Stimulated activated CD4-positive, alpha-beta T cell treated with anti-CD3 and anti-CD28 coated beads, Interleukin-2, amount 100 ng/mL, for 4 hours (primary cell): Measurements from ENCODE around the gene PRRC2C.
"Not testable (repeated sequence)": the region's sequence is repeated elsewhere in the genome, so short reads cannot be mapped to it uniquely, and the experiment has no call there.

ENCODE experiments used
- DNase-seq: peaks from one replicate; pipeline ENCODE4 v3.0.0-alpha.2; 2020; ENCODE audit warnings: low read depth

The PRRC2C gene

GRCh38 chr1:171585715-171586114, 100.4 kb downstream of the PRRC2C start:
- no peak for DNase-seq

- DNase-seq: no peak
Observed at GRCh38 chr1:171588230-171588629, 102.9 kb downstream of the PRRC2C start.

- no peak for DNase-seq
Observed at GRCh38 chr1:171590022-171590421, 104.7 kb downstream of the PRRC2C start.

DNA sequence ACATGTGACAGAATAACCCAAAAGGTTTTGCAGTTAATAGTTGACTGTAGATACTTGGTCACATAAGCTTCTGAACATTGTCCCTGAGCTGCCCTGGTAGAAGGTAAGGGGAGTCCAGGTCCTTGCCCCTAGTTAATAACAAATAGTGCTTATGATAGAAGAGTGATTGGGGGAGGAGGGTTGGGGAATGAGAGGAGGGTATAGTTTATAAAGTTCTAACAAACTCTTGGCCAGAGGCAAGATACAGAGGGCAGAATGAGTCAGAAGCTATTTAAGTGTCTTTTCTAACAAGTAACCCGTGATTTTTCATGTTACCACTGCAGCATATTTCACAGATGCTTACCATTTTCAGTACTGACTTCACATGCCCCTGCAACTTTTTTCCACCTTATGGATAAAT, 110.0 kb downstream of the PRRC2C start:
- DNase-seq: no peak

DNA sequence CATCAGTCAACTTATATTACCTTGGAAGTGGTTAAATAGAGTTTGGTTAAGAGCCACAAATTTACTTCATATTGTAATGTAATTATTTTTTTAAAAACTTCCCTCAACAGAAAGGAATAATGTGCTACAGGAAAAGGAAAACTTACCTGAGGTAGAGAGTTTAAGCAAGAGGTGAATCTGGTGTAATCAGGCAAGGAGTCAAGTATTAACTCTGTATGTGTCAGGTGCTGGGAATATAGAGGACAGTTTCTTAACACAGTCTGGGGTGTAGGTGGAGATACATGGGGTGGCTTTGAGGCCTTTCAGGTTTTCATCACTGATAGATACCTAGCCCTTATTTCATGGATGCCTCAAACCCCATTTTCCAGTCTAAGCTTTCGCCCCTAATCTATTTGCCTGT, 110.8 kb downstream of the PRRC2C start:
- DNase-seq: no peak

GRCh38 chr1:171596705-171597104, 111.4 kb downstream of the PRRC2C start:
- no peak for DNase-seq

DNA sequence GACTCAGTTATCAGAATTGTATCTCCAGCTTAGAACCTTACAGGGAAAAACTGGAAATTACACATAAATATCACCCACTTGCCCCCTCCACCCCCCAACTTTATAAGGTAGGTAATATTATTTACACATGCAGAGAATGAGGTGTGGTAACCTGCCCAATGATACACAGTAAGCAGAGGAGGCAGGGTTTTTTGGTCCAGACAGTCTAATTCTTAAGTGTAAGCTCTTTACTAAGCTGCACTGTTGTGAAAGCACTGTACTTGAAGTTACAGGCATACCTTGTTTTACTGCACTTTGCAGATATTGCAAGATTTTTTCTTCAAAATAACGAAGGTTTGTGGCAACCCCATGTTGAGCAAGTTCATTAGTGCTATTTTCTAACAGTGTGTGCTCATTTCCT, 111.9 kb downstream of the PRRC2C start:
- DNase-seq: no peak

GRCh38 chr1:171600310-171600709, 115.0 kb downstream of the PRRC2C start:
- DNase-seq: not testable (repeated sequence)

- no peak for DNase-seq
Observed at GRCh38 chr1:171600862-171601261, 115.5 kb downstream of the PRRC2C start.

GRCh38 chr1:171603042-171603441, 117.7 kb downstream of the PRRC2C start:
- not testable (repeated sequence) for DNase-seq

GRCh38 chr1:171606402-171606941, 121.1 kb downstream of the PRRC2C start:
- DNase-seq: no peak

GRCh38 chr1:171610385-171610784, 125.1 kb downstream of the PRRC2C start:
- no peak for DNase-seq

GRCh38 chr1:171611306-171611705, 126.0 kb downstream of the PRRC2C start:
- no peak for DNase-seq

GRCh38 chr1:171613282-171613681, 128.0 kb downstream of the PRRC2C start:
- DNase-seq: no peak

DNA sequence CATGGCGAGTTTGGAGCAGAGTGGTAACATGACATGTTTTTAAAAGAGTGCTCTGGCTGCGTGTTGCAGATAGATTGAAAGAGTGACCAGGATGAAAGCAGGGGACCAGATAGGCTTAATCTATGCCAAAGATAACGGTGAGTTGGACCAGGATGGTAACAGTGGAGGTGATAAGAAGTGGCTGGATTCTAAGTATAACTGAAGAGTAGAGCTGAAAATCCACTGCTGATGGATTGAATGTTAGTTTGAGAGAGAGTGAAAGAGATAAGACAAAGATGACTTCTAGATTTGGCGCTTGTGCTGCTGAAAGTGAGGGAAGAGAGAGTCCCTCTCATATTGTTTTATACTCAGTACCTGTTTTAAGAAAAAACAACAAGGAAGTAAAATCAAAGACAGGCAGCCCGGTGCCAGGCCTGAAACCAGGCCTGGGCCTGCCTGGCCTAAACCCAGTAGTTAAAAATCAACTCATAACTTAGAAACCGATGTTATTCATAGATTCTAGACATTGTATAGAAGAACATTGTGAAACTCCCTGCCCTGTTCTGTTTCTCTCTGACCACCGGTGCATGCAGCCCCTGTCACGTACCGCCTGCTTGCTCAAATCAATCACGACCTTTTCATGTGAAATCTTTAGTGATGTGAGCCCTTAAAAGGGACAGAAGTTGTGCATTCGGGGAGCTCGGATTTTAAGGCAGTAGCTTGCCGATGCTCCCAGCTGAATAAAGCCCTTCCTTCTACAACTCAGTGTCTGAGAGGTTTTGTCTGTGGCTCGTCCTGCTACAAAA, 130.0 kb downstream of the PRRC2C start:
- not testable (repeated sequence) for DNase-seq

DNA sequence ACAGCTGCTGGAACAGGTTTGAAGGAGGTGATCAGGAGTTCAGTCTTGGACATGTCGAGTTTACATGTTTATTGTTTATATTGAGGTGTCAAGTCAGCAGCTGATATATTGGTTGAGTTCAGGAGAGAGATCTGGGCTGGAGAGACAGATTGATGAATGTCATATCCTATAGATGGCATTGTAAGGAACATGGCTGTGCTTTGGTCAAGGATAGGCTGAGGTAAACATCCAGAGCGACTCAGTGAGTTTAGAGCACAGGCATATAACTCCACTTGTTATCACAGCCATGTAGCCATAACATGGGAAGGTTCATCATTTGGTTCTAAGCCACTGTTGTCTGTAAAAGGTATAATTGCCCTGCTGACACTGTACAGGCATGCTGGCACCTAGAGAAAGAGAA, 131.3 kb downstream of the PRRC2C start:
- no peak for DNase-seq

DNA sequence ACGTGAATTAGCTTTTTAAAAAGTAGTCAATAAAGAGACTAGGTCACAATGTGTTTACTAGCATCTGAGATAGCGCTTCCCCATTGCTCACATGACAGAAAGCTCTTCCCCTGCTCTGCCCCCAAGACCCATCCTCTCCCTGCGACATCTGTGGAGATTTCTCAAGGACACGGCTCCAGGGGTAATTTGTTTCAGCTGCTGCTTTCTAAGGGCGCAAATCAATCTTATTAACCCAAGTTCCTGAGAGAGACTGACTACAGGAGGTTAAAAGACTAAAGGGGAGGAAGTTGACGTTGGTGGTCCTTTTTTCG, 136.8 kb downstream of the PRRC2C start, which contains the start of gene MYOCOS:
Gene MYOCOS, plus strand, starts transcription at position 92 of the 311 bp plus-strand sequence. CDS start 1,641 bp downstream, outside the sequence.
- no peak for DNase-seq

GRCh38 chr1:171623651-171624331, 138.5 kb downstream of the PRRC2C start:
- DNase-seq: no peak

DNA sequence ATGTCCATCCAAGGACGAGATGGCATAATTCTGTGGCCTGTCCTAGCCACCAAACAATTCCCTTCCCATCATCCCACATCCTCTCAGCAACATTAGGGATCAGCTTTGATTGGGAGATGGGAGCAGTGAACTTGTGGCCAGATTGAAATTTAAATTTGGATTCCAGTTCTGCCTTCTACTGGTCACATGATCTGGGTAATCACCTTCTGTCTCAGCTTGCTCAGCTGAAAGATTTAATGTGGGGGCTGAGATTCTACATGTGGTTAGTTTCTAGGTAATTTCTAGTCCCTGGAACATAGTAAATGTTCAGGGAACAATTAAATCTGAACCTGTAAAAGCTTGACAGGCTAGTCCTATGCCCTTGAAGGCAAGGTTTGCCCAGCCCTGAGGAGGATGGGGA, 139.9 kb downstream of the PRRC2C start:
- no peak for DNase-seq

DNA sequence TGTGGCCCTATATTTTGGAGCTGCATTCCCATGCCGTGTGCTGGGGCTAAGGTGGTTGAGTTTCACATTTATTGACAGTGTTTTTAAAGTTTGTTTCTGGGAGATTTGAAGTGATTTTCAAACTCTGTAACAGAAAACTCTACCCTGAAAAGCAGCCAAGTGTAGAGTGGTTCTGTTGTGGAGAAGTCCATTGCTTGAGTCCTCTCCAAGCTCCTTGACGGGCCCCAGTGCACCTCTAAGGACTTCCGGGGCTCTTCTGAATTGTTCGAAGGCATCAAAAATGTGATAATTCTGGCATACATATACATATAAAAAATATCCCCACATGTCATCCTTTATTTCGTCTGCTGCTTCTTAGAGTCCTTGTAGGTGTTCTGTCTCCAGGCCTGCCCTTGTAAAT, 141.7 kb downstream of the PRRC2C start:
- no peak for DNase-seq

GRCh38 chr1:171628225-171628624, 142.9 kb downstream of the PRRC2C start:
- DNase-seq: no peak

GRCh38 chr1:171635661-171636060, 150.3 kb downstream of the PRRC2C start:
- DNase-seq: no peak

- no peak for DNase-seq
Observed at GRCh38 chr1:171636141-171636540, 150.8 kb downstream of the PRRC2C start.
